Putamen (tissue), 1 donor: ENCODE measurements around the gene WNT5A.

Experiments used
- DNase-seq: peaks from one replicate; pipeline ENCODE4 v3.0.0-alpha.2; 2016; ENCODE audit warnings: low spot score

WNT5A gene

DNA sequence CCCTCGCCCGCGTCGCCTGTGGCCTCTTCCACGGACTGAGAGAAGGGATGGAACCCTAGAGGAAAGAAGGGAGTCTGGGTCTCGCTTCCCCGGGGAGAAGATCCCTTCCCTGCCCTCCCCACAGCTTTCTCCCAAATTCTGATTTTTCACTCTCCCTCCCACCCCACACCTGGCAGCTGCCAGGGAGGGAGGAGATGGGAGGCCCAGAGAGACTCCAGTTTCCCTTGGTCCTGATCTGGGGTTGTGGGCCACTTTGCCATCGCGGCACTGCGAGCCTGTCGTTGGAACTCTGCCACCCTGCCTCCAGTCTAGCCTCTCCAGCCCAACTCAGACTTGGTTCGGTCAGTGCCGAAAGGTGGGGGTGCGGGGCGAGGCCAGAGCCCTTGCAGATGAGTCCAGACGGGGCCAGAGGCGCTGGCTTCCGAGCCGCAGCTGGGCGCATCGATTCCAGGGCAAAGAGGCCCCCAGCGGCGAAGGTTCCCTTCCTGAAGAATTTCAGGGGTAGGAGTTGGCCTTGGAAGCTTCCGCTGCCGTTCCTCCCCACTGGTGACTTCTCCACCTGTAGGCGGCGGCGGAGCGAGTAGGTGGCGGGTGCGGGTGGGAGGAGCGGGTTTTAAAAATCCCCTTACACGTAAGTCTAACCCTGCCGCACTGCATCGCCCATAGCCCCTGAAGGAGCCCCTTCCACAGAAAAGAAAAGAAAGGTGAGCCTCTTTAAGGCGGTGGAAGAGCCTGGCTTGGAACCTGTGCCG is 5.2 kb downstream of the WNT5A start:
- no peak for DNase-seq

GRCh38 chr3:55480911-55481743 is 6.0 kb downstream of the WNT5A start:
- no peak for DNase-seq

- no peak for DNase-seq
These were observed 9.5 kb downstream of the WNT5A start for GRCh38 chr3:55477306-55478303.

DNA sequence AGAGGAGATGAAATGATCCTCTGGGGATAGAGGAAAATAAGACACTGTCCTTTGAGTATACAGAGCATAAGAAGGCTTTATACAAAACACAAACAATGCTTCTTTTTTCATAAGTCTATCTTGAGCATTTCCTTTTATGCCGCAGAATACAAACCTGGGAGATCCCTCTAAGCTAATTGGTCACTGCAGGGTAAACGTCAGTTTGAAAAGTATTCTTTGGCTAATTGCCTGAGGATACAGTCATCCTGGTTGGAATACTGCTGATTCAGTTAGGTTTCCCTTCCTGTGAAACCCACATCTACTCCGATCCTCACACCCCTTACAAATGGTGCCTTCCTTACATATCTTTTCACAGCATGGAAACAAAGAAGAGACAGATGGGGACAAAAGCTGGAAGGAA is 10.6 kb downstream of the WNT5A start:
- DNase-seq: no peak

- DNase-seq: no peak
These were observed 12.9 kb downstream of the WNT5A start for GRCh38 chr3:55474213-55474632.

DNA sequence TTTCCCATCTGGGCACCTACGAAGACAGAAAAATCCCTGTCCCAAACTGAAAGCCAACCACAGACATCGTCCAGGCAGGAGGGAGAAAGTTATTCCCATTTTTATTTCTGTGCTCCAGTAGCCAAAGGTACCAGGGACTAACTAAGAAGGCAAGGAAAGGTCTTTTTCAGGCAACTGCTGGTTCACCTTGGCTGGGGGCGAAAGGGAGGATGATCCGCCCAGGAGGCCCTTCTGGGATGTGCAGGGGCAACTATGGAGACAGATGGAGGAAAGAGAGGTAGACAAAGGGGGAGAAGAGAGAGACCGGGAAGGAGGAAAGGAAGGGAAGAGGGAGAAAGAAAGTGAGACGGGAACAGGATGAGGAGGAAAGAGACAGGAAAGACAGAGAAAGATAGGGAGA is 13.3 kb downstream of the WNT5A start:
- DNase-seq: no peak

- DNase-seq: no peak
These were observed 15.4 kb downstream of the WNT5A start for GRCh38 chr3:55471522-55472280.

GRCh38 chr3:55471084-55471483 is 16.0 kb downstream of the WNT5A start:
- DNase-seq: no peak

DNA sequence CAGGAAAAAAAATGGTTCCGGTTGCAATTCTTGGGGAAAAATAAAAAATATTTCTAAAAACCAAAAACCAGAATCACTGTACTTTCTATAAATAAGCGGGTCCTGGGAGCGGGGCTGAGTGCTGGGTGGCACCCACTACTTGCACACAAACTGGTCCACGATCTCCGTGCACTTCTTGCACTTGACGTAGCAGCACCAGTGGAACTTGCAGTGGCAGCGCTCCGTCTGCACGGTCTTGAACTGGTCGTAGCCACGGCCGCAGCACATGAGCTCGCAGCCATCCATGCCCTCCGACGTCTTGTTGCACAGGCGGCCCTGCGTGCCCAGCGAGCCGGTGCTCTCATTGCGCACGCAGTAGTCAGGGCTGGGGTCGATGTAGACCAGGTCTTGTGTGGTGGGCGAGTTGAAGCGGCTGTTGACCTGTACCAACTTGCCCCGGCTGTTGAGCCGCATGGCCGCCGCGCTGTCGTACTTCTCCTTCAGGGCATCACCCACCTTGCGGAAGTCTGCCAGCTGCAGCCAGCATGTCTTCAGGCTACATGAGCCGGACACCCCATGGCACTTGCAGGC is 17.1 kb downstream of the WNT5A start:
- DNase-seq: no peak

DNA sequence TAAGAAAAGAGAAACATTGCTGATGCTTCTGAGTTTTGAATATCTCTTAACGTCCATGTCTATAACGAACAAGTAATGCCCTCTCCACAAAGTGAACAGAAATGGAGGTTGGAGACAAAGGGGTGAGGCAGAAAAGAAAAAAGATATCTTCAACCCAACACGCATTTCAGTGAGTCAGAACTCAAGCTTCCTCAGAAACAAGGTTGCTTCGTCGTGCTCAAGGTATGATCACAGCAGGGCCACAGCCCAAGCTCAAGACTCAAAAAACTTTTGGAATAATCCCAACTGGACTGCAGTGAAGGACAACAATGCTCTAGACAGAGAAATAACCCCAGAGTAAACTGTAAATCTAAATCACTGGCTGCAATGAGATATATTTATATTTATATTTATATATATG is 18.9 kb downstream of the WNT5A start:
- DNase-seq: no peak

GRCh38 chr3:55467099-55467498 is 20.0 kb downstream of the WNT5A start:
- no peak for DNase-seq

DNA sequence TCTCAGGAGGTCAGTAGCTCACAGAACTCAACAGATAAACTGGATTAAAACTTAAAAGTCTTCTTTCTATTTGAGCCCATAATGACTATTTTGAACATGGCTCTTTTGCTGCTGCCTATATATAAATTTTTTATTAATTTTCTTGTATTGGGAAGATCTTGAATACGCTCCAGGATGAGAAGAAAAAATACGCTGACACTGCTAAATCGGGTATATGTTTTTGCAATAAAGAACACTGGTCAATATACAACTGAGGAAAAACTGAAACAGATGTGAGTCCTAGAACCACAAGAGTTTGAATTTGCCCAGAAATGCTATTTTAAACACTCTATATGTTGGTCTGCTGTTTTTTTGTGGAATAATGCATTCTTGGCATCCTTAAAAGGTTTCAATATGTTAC is 20.6 kb downstream of the WNT5A start:
- DNase-seq: no peak

DNA sequence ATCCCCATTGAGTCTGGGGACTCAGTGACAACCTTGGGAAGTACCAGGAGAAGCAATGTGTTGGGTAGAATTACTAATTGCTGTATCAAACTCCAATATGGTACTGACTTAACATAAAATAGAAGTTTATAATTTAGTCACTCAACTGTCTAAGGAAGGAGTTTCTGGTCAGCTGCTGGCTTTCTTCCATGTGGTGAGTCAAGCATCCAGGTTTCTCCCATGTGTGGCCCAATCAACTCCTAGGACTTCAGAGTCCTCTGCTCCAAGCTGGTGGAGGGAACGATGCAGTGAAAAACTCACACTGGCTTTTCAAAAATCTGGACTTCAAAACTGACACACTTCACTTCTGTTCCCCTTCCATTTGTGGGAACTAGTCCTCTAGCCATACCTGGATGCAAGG is 25.2 kb downstream of the WNT5A start:
- DNase-seq: no peak

DNA sequence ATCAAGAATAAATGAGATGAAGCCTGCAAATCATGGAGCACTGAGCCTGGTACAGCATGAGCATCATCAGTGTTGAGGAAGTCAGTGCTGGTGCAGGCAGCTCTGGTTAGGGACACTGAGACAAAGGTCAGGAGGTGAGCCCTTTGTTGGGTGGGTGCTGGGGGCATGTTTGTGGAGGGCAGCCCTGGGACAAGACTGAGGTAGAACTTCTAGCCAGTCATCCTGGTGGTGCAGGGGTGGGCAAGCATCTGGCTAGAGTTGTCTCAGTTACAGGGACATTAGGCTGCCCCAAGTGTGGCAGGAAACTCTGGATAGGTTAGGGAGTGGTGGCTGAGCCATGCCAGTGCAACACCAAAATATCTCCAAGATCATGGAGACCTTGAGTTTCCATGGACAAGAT is 27.3 kb downstream of the WNT5A start:
- no peak for DNase-seq

GRCh38 chr3:55458181-55458790 is 28.8 kb downstream of the WNT5A start:
- no peak for DNase-seq

DNA sequence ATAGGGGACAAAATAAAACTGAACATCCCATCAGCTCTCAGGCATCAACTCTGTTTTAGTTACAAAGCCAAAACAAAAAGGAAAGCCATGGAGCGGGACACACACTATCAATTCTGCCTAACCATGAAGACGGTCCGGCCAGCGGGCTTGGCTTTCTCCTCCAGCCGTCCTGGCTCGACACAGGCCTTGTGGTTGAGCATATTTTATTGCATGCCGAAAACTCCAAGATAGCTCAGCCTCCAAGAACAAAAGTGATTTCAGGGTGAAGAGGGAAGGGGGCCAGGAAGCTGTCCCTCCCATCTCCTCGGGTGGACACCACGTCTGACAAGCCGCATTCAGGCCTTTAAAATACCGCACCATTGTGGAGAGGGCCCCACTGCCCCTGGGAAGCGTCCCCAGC is 31.2 kb downstream of the WNT5A start:
- no peak for DNase-seq

- DNase-seq: no peak
These were observed 32.5 kb downstream of the WNT5A start for GRCh38 chr3:55454611-55455010.

GRCh38 chr3:55453886-55454496 is 33.1 kb downstream of the WNT5A start:
- DNase-seq: no peak

DNA sequence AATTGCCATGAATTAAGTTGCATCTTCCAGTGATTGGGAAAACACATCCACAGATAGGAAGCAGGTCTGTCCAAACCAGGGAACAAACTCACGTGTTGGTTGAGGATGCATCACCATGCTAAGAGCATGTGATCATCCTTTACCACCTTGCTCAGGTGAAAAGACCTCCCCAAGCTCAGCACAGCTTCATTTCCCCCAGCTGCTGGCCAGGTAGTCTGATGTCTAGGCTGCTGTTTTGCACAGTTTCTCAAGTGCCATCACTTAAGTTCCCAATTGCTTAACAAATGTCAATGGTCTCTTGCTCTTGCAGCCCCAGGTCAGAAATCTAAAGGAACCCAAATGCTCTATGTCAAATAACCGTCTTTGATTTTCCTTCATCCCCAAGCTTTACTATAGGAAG is 34.2 kb downstream of the WNT5A start:
- DNase-seq: no peak

- no peak for DNase-seq
These were observed 37.6 kb downstream of the WNT5A start for GRCh38 chr3:55449527-55449926.
